ENCODE results near the gene C9orf153. TPM values are rescaled to one million over a fixed set of nuclear protein-coding genes. Genes with fewer than 3 reads are reported as not detected.

Gene C9orf153
- total RNA-seq, 1 donor = 0.45 TPM

DNA sequence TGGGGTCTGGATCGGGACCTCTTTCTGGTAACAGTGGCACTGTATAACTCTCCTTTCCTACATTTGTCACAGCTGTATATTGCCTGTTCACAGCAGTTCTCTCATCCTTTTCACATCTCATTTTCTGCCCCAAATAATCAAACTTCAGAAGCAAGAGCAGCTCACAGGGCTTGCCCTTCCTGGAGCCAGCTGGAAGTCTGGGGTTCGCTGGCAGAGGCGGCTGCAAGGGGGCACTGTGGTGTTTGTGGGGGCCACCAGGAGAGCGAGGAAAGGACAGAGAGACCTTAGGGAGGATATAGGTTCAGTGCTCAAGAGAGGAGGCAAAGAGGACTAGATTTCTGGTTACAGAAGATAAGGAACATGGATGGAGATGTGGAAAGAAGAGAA is 75.3 kb downstream of the C9orf153 start:
- DNase-seq (ENCODE audit: low read depth) = no peak
- H3K4me3 ChIP-seq (ENCODE audit: low read depth, low read length) = no peak overlapping the region
- TF ChIP-seq, protein P1, sequence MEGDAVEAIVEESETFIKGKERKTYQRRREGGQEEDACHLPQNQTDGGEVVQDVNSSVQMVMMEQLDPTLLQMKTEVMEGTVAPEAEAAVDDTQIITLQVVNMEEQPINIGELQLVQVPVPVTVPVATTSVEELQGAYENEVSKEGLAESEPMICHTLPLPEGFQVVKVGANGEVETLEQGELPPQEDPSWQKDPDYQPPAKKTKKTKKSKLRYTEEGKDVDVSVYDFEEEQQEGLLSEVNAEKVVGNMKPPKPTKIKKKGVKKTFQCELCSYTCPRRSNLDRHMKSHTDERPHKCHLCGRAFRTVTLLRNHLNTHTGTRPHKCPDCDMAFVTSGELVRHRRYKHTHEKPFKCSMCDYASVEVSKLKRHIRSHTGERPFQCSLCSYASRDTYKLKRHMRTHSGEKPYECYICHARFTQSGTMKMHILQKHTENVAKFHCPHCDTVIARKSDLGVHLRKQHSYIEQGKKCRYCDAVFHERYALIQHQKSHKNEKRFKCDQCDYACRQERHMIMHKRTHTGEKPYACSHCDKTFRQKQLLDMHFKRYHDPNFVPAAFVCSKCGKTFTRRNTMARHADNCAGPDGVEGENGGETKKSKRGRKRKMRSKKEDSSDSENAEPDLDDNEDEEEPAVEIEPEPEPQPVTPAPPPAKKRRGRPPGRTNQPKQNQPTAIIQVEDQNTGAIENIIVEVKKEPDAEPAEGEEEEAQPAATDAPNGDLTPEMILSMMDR (IDR thresholded peaks at IDR 0.05; ENCODE audit: insufficient read depth, low read length) = no peak

GRCh38 chr9:86183229-86184137 is 76.0 kb downstream of the C9orf153 start:
- TF ChIP-seq, protein P1 (IDR thresholded peaks at IDR 0.05; ENCODE audit: insufficient read depth, low read length) = no peak
- peak; percentile 13 for DNase-seq (ENCODE audit: low read depth)

DNA sequence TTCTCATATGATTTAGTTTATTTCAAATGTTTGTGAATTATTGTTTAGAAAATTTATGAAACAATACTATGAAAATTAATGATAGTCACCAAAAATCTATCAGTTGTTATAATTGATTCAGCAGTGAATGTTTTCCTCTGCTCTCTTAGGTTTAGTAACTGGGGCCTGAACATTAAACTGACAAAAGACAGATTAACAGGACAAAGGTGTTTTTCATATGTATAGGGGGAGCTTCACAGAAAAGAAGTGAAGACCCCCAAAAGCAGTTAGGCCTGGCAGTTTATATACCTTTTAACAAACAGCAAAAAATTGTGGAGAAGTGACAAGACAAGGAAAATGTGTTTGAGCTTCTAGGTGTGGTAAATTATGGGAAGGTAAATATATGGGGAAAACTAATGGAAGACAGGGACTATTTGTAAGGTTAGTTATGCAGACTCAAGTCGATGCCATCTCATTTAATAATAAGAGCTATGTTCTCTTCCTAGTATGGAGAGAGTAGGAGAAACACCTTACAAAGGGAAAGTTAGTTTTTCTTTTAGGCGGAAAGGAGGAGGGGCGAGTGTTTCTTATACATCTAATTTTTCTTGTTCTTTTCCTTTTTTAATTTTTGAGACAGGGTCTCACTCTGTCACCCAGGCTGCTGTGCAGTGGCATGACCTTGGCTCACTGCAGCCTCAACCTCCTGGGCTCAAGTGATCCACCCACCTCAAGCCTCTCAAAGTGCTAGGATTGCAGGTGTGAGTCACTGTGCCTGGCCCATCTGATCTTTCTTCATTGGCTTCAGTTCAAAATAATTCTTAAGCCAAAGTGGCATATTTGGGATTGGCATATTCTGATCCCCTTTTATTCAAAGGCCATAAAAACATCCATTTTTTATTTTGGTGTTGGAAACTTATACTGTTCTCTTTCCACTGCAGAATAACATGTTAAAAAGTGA is 77.8 kb downstream of the C9orf153 start:
- TF ChIP-seq, protein P1 (IDR thresholded peaks at IDR 0.05; ENCODE audit: insufficient read depth, low read length) = no peak
- no peak for DNase-seq (ENCODE audit: low read depth)
- H3K4me3 ChIP-seq (ENCODE audit: low read depth, low read length) = no peak overlapping the region

More at GRCh38 chr9:86183229-86184137, 76.0 kb downstream of the C9orf153 start:
- H3K4me3 ChIP-seq (ENCODE audit: low read depth, low read length) = no peak overlapping the region

DNA sequence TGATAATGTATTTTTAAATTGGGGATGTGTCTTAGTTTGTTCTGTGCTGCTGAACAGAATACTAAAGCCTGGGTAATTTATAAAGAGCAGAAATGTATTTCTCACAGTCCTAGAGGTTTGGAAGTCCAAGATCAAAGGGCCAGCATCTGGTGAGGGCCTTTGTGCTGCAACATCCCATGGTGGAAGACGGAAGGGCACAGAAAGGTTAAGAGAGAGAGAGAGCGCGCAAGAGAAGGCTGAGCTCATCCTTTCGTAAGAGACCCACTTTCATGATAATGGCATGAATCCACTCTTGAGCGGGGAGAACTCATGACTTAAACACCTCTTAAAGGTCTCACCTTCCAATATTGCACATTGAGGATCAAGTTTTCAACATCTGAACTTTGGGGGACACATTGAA is 81.0 kb downstream of the C9orf153 start:
- DNase-seq (ENCODE audit: low read depth) = no peak
- H3K4me3 ChIP-seq (ENCODE audit: low read depth, low read length) = no peak overlapping the region
- TF ChIP-seq, protein P1 (IDR thresholded peaks at IDR 0.05; ENCODE audit: insufficient read depth, low read length) = no peak

DNA sequence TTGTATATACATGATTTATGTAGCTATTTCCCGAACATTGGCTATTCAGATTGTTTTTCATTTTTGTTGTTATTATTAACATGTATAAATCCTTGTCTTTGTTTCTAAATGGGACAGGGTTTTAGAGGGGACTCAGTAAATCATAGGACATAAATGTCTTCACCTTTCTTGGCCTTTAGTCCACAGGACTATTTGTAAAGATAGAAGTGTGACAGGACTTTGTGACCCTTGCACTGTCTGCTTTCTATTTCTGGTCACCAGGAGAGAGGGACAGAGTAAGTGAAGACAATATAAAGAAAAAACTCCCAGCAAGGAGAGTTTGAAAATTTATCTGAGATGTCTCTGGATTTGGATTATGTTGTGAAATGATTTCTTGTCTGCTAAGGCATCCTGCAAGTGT is 81.5 kb downstream of the C9orf153 start:
- no peak for DNase-seq (ENCODE audit: low read depth)
- TF ChIP-seq, protein P1 (IDR thresholded peaks at IDR 0.05; ENCODE audit: insufficient read depth, low read length) = no peak
- no peak overlapping the region for H3K4me3 ChIP-seq (ENCODE audit: low read depth, low read length)

DNA sequence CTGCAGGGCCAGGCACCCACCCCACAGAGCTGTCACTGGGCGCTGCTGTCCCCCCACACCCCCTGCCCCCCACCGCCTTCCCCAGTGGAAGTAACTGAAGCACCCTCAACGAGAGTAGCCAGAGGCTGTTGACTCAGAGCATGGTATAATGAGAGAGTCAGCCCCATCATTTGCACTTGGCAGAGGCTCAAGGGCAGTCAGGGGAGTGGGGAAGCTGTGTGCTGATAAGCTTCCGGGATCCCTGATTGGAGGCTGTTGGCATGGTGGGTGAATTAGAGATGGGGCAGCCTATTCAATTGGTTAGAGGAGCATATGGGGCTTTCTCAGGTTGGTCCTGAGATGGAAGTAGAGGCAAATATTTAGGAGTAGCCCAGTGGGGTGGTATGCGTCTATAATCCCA is 83.0 kb downstream of the C9orf153 start:
- no peak for DNase-seq (ENCODE audit: low read depth)

More for the DNA sequence above, 83.0 kb downstream of the C9orf153 start:
- TF ChIP-seq, protein P1 (IDR thresholded peaks at IDR 0.05; ENCODE audit: insufficient read depth, low read length) = no peak
- H3K4me3 ChIP-seq (ENCODE audit: low read depth, low read length) = no peak overlapping the region
